ENCODE data around the gene MAFG.

GRCh38 chr17:81967244-81967532 is 39.7 kb upstream of the MAFG start:
- no peak for TF ChIP-seq POLR2AphosphoS5 (IDR thresholded peaks at IDR 0.05)
- TF ChIP-seq POLR2A (IDR thresholded peaks at IDR 0.05) = no peak
